WERI-Rb-1 (cell line): ENCODE data around the gene SIVA1.

Experiments used
- DNase-seq: peaks from one replicate; pipeline ENCODE4 v3.0.0-alpha.2; 2020
- H3K27ac ChIP-seq: fragments of 250-450 bp; sonication (Bioruptor Pico); 2 replicates; pipeline ENCODE4 v1.5.1; 2020; ENCODE audit warnings: mild to moderate bottlenecking, moderate library complexity
- H3K27me3 ChIP-seq: fragments of 250-450 bp; sonication (Bioruptor Pico); 2 replicates; pipeline ENCODE4 v1.5.1; 2021; ENCODE audit warnings: mild to moderate bottlenecking, low read depth, moderate library complexity; ENCODE audit not compliant: insufficient read depth, severe bottlenecking
- H3K36me3 ChIP-seq: fragments of 250-450 bp; sonication (Bioruptor Pico); 2 replicates; pipeline ENCODE4 v1.5.1; 2020; ENCODE audit warnings: mild to moderate bottlenecking, moderate library complexity
- H3K4me3 ChIP-seq: 2 replicates; pipeline ENCODE4 v1.5.1; 2011; ENCODE audit warnings: low read depth, mild to moderate bottlenecking, control low read depth, low read length
- H3K9me3 ChIP-seq: fragments of 250-450 bp; sonication (Bioruptor Pico); 2 replicates; pipeline ENCODE4 v1.5.1; 2021; ENCODE audit warnings: mild to moderate bottlenecking, moderate library complexity; ENCODE audit not compliant: severe bottlenecking
- CTCF ChIP-seq: IDR thresholded peaks from 2 replicates; pipeline ENCODE4 v1.5.1; 2011; ENCODE audit warnings: low read depth, mild to moderate bottlenecking, control low read depth, inconsistent platforms, low read length

SIVA1 gene

GRCh38 chr14:104782808-104783139 lies 29.8 kb downstream of the SIVA1 start:
- Histone ChIP-seq H3K36me3 (peaks cover 16% of the 10 kb centered on the region), H3K27ac (no peak overlapping the region), H3K27me3 (no peaks in the 10 kb centered on the region), H3K9me3 (no peaks in the 10 kb centered on the region), H3K4me3 (no peak overlapping the region)
- no peak for TF ChIP-seq CTCF
- DNase-seq, result no peak

GRCh38 chr14:104783484-104784217 lies 30.7 kb downstream of the SIVA1 start:
- no peak overlapping the region for H3K27ac ChIP-seq
- no peaks in the 10 kb centered on the region for H3K9me3 ChIP-seq
- peaks cover 18% of the 10 kb centered on the region for H3K36me3 ChIP-seq
- no peak for DNase-seq
- no peak for TF ChIP-seq CTCF
- no peak overlapping the region for H3K4me3 ChIP-seq
- H3K27me3 ChIP-seq, result no peaks in the 10 kb centered on the region

- H3K9me3 ChIP-seq, result no peaks in the 10 kb centered on the region
- no peaks in the 10 kb centered on the region for H3K27me3 ChIP-seq
- peaks cover 14% of the 10 kb centered on the region for H3K36me3 ChIP-seq
- H3K4me3 ChIP-seq, result no peak overlapping the region
- no peak overlapping the region for H3K27ac ChIP-seq
- TF ChIP-seq CTCF, result no peak
- DNase-seq, result no peak
These were observed 31.2 kb downstream of the SIVA1 start for GRCh38 chr14:104784218-104784568.

GRCh38 chr14:104784846-104785707 lies 32.1 kb downstream of the SIVA1 start:
- Histone ChIP-seq H3K36me3 (peaks cover 12% of the 10 kb centered on the region), H3K4me3 (no peak overlapping the region), H3K27ac (no peak overlapping the region), H3K9me3 (no peaks in the 10 kb centered on the region), H3K27me3 (no peaks in the 10 kb centered on the region)
- no peak for TF ChIP-seq CTCF
- no peak for DNase-seq

GRCh38 chr14:104785708-104786080 lies 32.7 kb downstream of the SIVA1 start:
- Histone ChIP-seq H3K9me3 (no peaks in the 10 kb centered on the region), H3K27me3 (no peaks in the 10 kb centered on the region), H3K36me3 (peaks cover 15% of the 10 kb centered on the region), H3K4me3 (no peak overlapping the region), H3K27ac (no peak overlapping the region)
- DNase-seq, result no peak
- no peak for TF ChIP-seq CTCF
